ENCODE measurements around the gene ADD1. TPM values are rescaled to one million over a fixed set of nuclear protein-coding genes. Genes with fewer than 3 reads are reported as not detected.
A peak's percentile ranks its signal among the peaks of the same experiment; 100 is the strongest.

Gene ADD1
- total and polyA plus RNA-seq, 2 of the 13 experiments (the other 11 are each of a cell fraction or from before 2014, with no cell fraction given), result 73.9 to 122 TPM

DNA sequence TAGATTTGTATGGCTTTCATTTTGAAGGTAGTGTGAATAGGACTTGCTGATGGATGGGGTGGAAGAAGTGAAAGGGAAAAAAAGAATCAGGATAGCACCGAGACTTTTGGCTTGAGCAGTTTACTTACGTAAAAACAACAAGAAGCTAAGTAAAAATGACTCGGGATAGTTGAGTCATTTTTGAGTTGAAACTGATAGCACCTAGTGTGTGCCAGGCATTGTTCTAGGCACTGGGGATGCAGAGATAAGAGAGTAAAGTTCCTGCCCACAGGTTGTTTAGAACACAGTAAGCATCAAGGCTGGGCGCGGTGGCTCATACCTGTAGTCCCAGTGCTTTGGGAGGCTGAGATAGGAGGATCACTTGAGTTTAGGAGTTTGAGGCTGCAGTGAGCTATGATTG, 34.7 kb downstream of the ADD1 start:
- ATAC-seq, result no peak
- FAIRE-seq, result no peak
- ChIA-PET CTCF (ENCODE audit: low intra/inter-chr PET ratio, low total read pairs) (no interaction called here), POLR2A (no interaction called here)
- DNase-seq (ENCODE audit: low spot score), result no peak
- H3K79me2 ChIP-seq (ENCODE audit: insufficient read depth, low read length), result peaks cover 36% of the 10 kb centered on the region
- BruUV-seq (replicated peaks), result TSS peak; percentile 46
- H3K4me1 ChIP-seq (ENCODE audit: insufficient read depth, low read length), result peaks cover 19% of the 10 kb centered on the region
- no peak overlapping the region for H3K4me3 ChIP-seq (replicated peaks in 1 of 3; ENCODE audit: insufficient read depth in 1 of 3, low read depth in 2 of 3, low read length in 3 of 3)
- no peak overlapping the region for H2AFZ ChIP-seq (ENCODE audit: low read length)
- in situ Hi-C loops (cut with HindIII; ENCODE audit: extremely low pct_ligation_motif_present, low pct_unique_long_range_greater_than_20kb) (no loop called here), intact Hi-C loops (cut with micrococcal nuclease; ENCODE audit: unreplicated experiment) (no loop called here)
- H3K27ac ChIP-seq (ENCODE audit: extremely low read length, insufficient read depth, low read length), result no peak overlapping the region
- no peak overlapping the region for H3K4me2 ChIP-seq (ENCODE audit: low read depth, low read length)
- H3K9ac ChIP-seq (ENCODE audit: insufficient read depth, low read depth, low read length), result no peak overlapping the region
- no peaks in the 10 kb centered on the region for H3K27me3 ChIP-seq (ENCODE audit: control insufficient read depth in 1 of 2, insufficient read depth in 2 of 2, low read length in 2 of 2)
- WGBS (ENCODE audit: low lambda C conversion rate), result 97% methylated on average over 5 of the region's 5 CpGs
- TF ChIP-seq MED1 (CRISPR knock-in tag; IDR thresholded peaks at IDR 0.05), result no peak
- TF ChIP-seq ZNF333 (CRISPR knock-in tag; IDR thresholded peaks at IDR 0.05; ENCODE audit: borderline replicate concordance), result no peak
- TF ChIP-seq ADNP (CRISPR knock-in tag; IDR thresholded peaks at IDR 0.05), result no peak
- no peak for TF ChIP-seq ZNF766 (CRISPR knock-in tag; IDR thresholded peaks at IDR 0.05; ENCODE audit: borderline replicate concordance)
- no peak for TF ChIP-seq ZBTB38 (CRISPR knock-in tag; IDR thresholded peaks at IDR 0.05)
- no peak for TF ChIP-seq ZNF530 (CRISPR knock-in tag; IDR thresholded peaks at IDR 0.05; ENCODE audit: low read depth)
- TF ChIP-seq ZNF776 (CRISPR knock-in tag; IDR thresholded peaks at IDR 0.05), result no peak
- TF ChIP-seq MBNL3 (CRISPR knock-in tag; conservative IDR thresholded peaks at IDR 0.05), result no peak
- no peak for TF ChIP-seq NCOA1 (CRISPR knock-in tag; IDR thresholded peaks at IDR 0.05)
- TF ChIP-seq ZNF180 (CRISPR knock-in tag; IDR thresholded peaks at IDR 0.05; ENCODE audit: borderline replicate concordance, low read depth), result no peak
- TF ChIP-seq, protein P1, sequence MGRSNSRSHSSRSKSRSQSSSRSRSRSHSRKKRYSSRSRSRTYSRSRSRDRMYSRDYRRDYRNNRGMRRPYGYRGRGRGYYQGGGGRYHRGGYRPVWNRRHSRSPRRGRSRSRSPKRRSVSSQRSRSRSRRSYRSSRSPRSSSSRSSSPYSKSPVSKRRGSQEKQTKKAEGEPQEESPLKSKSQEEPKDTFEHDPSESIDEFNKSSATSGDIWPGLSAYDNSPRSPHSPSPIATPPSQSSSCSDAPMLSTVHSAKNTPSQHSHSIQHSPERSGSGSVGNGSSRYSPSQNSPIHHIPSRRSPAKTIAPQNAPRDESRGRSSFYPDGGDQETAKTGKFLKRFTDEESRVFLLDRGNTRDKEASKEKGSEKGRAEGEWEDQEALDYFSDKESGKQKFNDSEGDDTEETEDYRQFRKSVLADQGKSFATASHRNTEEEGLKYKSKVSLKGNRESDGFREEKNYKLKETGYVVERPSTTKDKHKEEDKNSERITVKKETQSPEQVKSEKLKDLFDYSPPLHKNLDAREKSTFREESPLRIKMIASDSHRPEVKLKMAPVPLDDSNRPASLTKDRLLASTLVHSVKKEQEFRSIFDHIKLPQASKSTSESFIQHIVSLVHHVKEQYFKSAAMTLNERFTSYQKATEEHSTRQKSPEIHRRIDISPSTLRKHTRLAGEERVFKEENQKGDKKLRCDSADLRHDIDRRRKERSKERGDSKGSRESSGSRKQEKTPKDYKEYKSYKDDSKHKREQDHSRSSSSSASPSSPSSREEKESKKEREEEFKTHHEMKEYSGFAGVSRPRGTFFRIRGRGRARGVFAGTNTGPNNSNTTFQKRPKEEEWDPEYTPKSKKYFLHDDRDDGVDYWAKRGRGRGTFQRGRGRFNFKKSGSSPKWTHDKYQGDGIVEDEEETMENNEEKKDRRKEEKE (IDR thresholded peaks at IDR 0.05), result no peak
- no peak for TF ChIP-seq ZSCAN30 (CRISPR knock-in tag; IDR thresholded peaks at IDR 0.05)
- TF ChIP-seq GZF1 (CRISPR knock-in tag; IDR thresholded peaks at IDR 0.05), result no peak
- no peak for TF ChIP-seq NFIC (IDR thresholded peaks at IDR 0.05; ENCODE audit: low read length)
- TF ChIP-seq ZNF672 (CRISPR knock-in tag; IDR thresholded peaks at IDR 0.05), result no peak
- TF ChIP-seq BORCS8-MEF2B (CRISPR knock-in tag; IDR thresholded peaks at IDR 0.05), result no peak
- TF ChIP-seq ZNF34 (CRISPR knock-in tag; IDR thresholded peaks at IDR 0.05; ENCODE audit: borderline replicate concordance), result no peak
- TF ChIP-seq, protein P2, sequence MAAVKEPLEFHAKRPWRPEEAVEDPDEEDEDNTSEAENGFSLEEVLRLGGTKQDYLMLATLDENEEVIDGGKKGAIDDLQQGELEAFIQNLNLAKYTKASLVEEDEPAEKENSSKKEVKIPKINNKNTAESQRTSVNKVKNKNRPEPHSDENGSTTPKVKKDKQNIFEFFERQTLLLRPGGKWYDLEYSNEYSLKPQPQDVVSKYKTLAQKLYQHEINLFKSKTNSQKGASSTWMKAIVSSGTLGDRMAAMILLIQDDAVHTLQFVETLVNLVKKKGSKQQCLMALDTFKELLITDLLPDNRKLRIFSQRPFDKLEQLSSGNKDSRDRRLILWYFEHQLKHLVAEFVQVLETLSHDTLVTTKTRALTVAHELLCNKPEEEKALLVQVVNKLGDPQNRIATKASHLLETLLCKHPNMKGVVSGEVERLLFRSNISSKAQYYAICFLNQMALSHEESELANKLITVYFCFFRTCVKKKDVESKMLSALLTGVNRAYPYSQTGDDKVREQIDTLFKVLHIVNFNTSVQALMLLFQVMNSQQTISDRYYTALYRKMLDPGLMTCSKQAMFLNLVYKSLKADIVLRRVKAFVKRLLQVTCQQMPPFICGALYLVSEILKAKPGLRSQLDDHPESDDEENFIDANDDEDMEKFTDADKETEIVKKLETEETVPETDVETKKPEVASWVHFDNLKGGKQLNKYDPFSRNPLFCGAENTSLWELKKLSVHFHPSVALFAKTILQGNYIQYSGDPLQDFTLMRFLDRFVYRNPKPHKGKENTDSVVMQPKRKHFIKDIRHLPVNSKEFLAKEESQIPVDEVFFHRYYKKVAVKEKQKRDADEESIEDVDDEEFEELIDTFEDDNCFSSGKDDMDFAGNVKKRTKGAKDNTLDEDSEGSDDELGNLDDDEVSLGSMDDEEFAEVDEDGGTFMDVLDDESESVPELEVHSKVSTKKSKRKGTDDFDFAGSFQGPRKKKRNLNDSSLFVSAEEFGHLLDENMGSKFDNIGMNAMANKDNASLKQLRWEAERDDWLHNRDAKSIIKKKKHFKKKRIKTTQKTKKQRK (IDR thresholded peaks at IDR 0.05; ENCODE audit: low read length), result no peak
- peaks cover 4% of the 10 kb centered on the region for H4K20me1 ChIP-seq (ENCODE audit: insufficient read depth, low read length)
- peaks cover 16 to 54% of the 10 kb centered on the region in 2 experiments for H3K36me3 ChIP-seq (replicated peaks in 1 of 2; ENCODE audit: control insufficient read depth in 1 of 2, insufficient read depth in 2 of 2, low read length in 2 of 2)
- H3K9me3 ChIP-seq (ENCODE audit: low read length), result no peaks in the 10 kb centered on the region
